Stimulated activated CD4-positive, alpha-beta T cell treated with anti-CD3 and anti-CD28 coated beads, Interleukin-4, amount 100 ng/mL, for 1 hour (primary cell): ENCODE data around the gene LMO3.

Source experiments
- DNase-seq: peaks from one replicate; pipeline ENCODE4 v3.0.0-alpha.2; 2020

LMO3 gene

GRCh38 chr12:16606117-16606200 is at the start of gene LMO3:
LMO3 (minus strand) TSS chr12:16606162; CDS start chr12:16600860, 5,302 bp downstream.
- DNase-seq, result no peak

- no peak for DNase-seq
Observed at GRCh38 chr12:16636435-16637055, 30.6 kb upstream of the LMO3 start.

- no peak for DNase-seq
Observed at GRCh38 chr12:16634786-16635185, 28.8 kb upstream of the LMO3 start.

- DNase-seq, result no peak
Observed at GRCh38 chr12:16626991-16627390, 21.0 kb upstream of the LMO3 start.

- DNase-seq, result no peak
Observed at GRCh38 chr12:16622338-16622737, 16.4 kb upstream of the LMO3 start.

GRCh38 chr12:16619537-16619936 is 13.6 kb upstream of the LMO3 start:
- no peak for DNase-seq

- DNase-seq, result no peak
Observed at GRCh38 chr12:16618256-16618655, 12.3 kb upstream of the LMO3 start.

GRCh38 chr12:16613199-16613598 is 7.2 kb upstream of the LMO3 start:
- no peak for DNase-seq

- no peak for DNase-seq
Observed at GRCh38 chr12:16612647-16613046, 6.7 kb upstream of the LMO3 start.

- DNase-seq, result no peak
Observed at GRCh38 chr12:16611146-16611545, 5.2 kb upstream of the LMO3 start.

- no peak for DNase-seq
Observed at GRCh38 chr12:16610743-16611142, 4.8 kb upstream of the LMO3 start.

- no peak for DNase-seq
Observed at GRCh38 chr12:16610001-16610585, 4.1 kb upstream of the LMO3 start.

GRCh38 chr12:16608946-16609539 is 3.1 kb upstream of the LMO3 start:
- DNase-seq, result no peak

- no peak for DNase-seq
Observed at GRCh38 chr12:16607906-16608775, 2.2 kb upstream of the LMO3 start.

GRCh38 chr12:16606991-16607390 is 1.0 kb upstream of the LMO3 start:
- DNase-seq, result no peak

- DNase-seq, result no peak
Observed at GRCh38 chr12:16606201-16606849, 363 bp upstream of the LMO3 start.

- no peak for DNase-seq
Observed at GRCh38 chr12:16605642-16606116, 283 bp downstream of the LMO3 start.

GRCh38 chr12:16604596-16605252 is 1.2 kb downstream of the LMO3 start:
- no peak for DNase-seq

GRCh38 chr12:16603916-16604575 is 1.9 kb downstream of the LMO3 start:
- DNase-seq, result no peak

GRCh38 chr12:16603260-16603915 is 2.6 kb downstream of the LMO3 start:
- DNase-seq, result no peak

GRCh38 chr12:16602412-16602811 is 3.5 kb downstream of the LMO3 start:
- DNase-seq, result no peak

- DNase-seq, result no peak
Observed at GRCh38 chr12:16600525-16600924, 5.4 kb downstream of the LMO3 start.
